A549 (cell line): ENCODE data around the gene STPG4. TPM values are rescaled to one million over a fixed set of nuclear protein-coding genes. Genes with fewer than 3 reads are reported as not detected.

Source experiments
- ATAC-seq, 2 experiments: fragments of 200-7000 bp in 1 of 2; fragments of >200 bp in 1 of 2; cut with Nextera tagmentation in 1 of 2; cut with Tn5 transposase in 1 of 2; 3 replicates each; pipeline versions ENCODE4 v1.8.0 to v1.9.1; 2018 to 2020; ENCODE audit warnings: mild to moderate bottlenecking in 1 of 2, moderate library complexity in 1 of 2
- CTCF ChIA-PET: fragments of 300-600 bp; sonication (Branson Sonifier 250); formaldehyde crosslinking; extraction: SDS; loops from one replicate; lab custom pipeline; 2021; ENCODE audit warnings: antibody characterized with exemption, inconsistent platforms; lab: Yijun Ruan, JAX
- POLR2A ChIA-PET: fragments of 350-600 bp; formaldehyde crosslinking; extraction: SDS; loops from one replicate; lab custom pipeline; 2021; ENCODE audit warnings: antibody characterized with exemption, inconsistent platforms; lab: Yijun Ruan, JAX
- DNase-seq, 2 experiments: peaks; one replicate each; pipeline versions ENCODE4 v3.0.0 to v3.0.0-alpha.2; 2011 to 2016; ENCODE audit warnings: low read depth in 1 of 2, low spot score in 1 of 2
- FAIRE-seq: peaks from 2 replicates; lab custom pipeline; 2011; peaks lifted over from hg19 to GRCh38; lab: Jason Lieb, UNC
- H3K27ac ChIP-seq, 2 experiments: fragments of >200 bp; sonication (Bioruptor Twin); formaldehyde crosslinking; 3 replicates each; pipeline ENCODE4 v1.5.1; 2016 to 2017
- H3K4me1 ChIP-seq: fragments of >200 bp; sonication (Bioruptor Twin); formaldehyde crosslinking; 3 replicates; pipeline ENCODE4 v1.6.1; 2016
- H3K4me2 ChIP-seq: fragments of >200 bp; sonication (Bioruptor Twin); formaldehyde crosslinking; 3 replicates; pipeline ENCODE4 v1.6.1; 2016
- H3K4me3 ChIP-seq: fragments of >200 bp; sonication (Bioruptor Twin); formaldehyde crosslinking; 3 replicates; pipeline ENCODE4 v1.5.1; 2016
- H3K9me3 ChIP-seq: fragments of >200 bp; sonication (Bioruptor Twin); formaldehyde crosslinking; 3 replicates; pipeline ENCODE4 v1.6.1; 2016
- ATOH8 ChIP-seq: fragments of 250-450 bp; sonication (Bioruptor Pico); IDR thresholded peaks from 2 replicates; pipeline ENCODE4 v1.5.0; 2020; ENCODE audit warnings: low read depth, mild to moderate bottlenecking, moderate library complexity
- CBX8 ChIP-seq: fragments of 200-600 bp; sonication (generic); IDR thresholded peaks from 2 replicates; pipeline ENCODE4 v1.6.1; 2016
- CHD2 ChIP-seq: fragments of 150-350 bp; IDR thresholded peaks from 2 replicates; pipeline ENCODE4 v1.6.1; 2014; ENCODE audit warnings: low read length; ENCODE audit not compliant: partially characterized antibody
- CHD4 ChIP-seq: fragments of 200-600 bp; sonication (generic); IDR thresholded peaks from 2 replicates; pipeline ENCODE4 v1.6.1; 2016; ENCODE audit warnings: antibody characterized with exemption, mild to moderate bottlenecking, borderline replicate concordance
- EP300 ChIP-seq, 2 experiments: fragments of >200 bp; sonication (Bioruptor Twin); formaldehyde crosslinking; IDR thresholded peaks; 2 replicates in 1 of 2; 3 replicates in 1 of 2; pipeline ENCODE4 v1.6.1; 2016 to 2017
- FOSB ChIP-seq: fragments of 250-450 bp; sonication (Bioruptor Pico); IDR thresholded peaks from 2 replicates; pipeline ENCODE4 v1.5.0; 2020; ENCODE audit warnings: mild to moderate bottlenecking, moderate library complexity
- FOXS1 ChIP-seq: fragments of 250-450 bp; sonication (Bioruptor Pico); IDR thresholded peaks from 2 replicates; pipeline ENCODE4 v1.5.0; 2020; ENCODE audit warnings: mild to moderate bottlenecking, moderate library complexity
- GATA3 ChIP-seq: IDR thresholded peaks from 2 replicates; pipeline ENCODE4 v1.6.1; 2012; ENCODE audit warnings: borderline replicate concordance
- HDAC2 ChIP-seq: fragments of 200-600 bp; sonication (generic); IDR thresholded peaks from 2 replicates; pipeline ENCODE4 v1.6.1; 2016
- HEYL ChIP-seq: fragments of 250-450 bp; sonication (Bioruptor Pico); IDR thresholded peaks from 2 replicates; pipeline ENCODE4 v1.8.0; 2021; ENCODE audit warnings: mild to moderate bottlenecking, moderate library complexity
- HOXB5 ChIP-seq: fragments of 250-450 bp; sonication (Bioruptor Pico); IDR thresholded peaks from 2 replicates; pipeline ENCODE4 v1.5.0; 2020; ENCODE audit warnings: mild to moderate bottlenecking, moderate library complexity
- JUNB ChIP-seq: fragments of >200 bp; sonication (Bioruptor Twin); formaldehyde crosslinking; IDR thresholded peaks from 2 replicates; pipeline ENCODE4 v1.6.1; 2016
- MAX ChIP-seq: IDR thresholded peaks from 2 replicates; pipeline ENCODE4 v1.6.1; 2012
- POLR2A ChIP-seq: IDR thresholded peaks from 2 replicates; pipeline ENCODE4 v1.6.1; 2012; ENCODE audit warnings: mild to moderate bottlenecking, low read length
- RARB ChIP-seq: fragments of 250-450 bp; sonication (Bioruptor Pico); IDR thresholded peaks from 2 replicates; pipeline ENCODE4 v1.8.0; 2021; ENCODE audit warnings: mild to moderate bottlenecking, moderate library complexity
- REST ChIP-seq: fragments of 200-600 bp; sonication (generic); IDR thresholded peaks from 2 replicates; pipeline ENCODE4 v1.6.1; 2016; ENCODE audit warnings: antibody characterized with exemption, mild to moderate bottlenecking, moderate library complexity
- RNF2 ChIP-seq: fragments of 200-600 bp; sonication (generic); IDR thresholded peaks from 2 replicates; pipeline ENCODE4 v1.6.1; 2016; ENCODE audit warnings: low read depth, mild to moderate bottlenecking, antibody characterized with exemption, moderate library complexity, borderline replicate concordance
- SMC3 ChIP-seq: fragments of >200 bp; sonication (Bioruptor Twin); formaldehyde crosslinking; IDR thresholded peaks from 3 replicates; pipeline ENCODE4 v1.6.1; 2018; ENCODE audit warnings: inconsistent platforms
- WGBS: methylation state at CpG from one replicate; pipeline ENCODE4 v1.1.6; 2017; ENCODE audit errors: missing lambda C conversion rate; 5-methylcytosine and 5-hydroxymethylcytosine counted together
- polyA plus RNA-seq, 4 experiments: library from polyadenylated mRNA; depleted of rRNA in 3 of 4; stranded (reverse); fragments of >200 nt; fragmentation: RNase III in 1 of 4; extraction: RNeasy Plus Mini Kit Qiagen cat#74134 plus additional on column Dnase treatment in 1 of 4; gene quantifications; 2 replicates in 3 of 4; 3 replicates in 1 of 4; pipeline ENCODE4 v1.2.3, GENCODE V29; 2011 to 2017
- TF ChIP-seq, protein P1 (sequence below): fragments of 150-350 bp; IDR thresholded peaks from 2 replicates; pipeline ENCODE4 v1.6.1; 2014; ENCODE audit warnings: low read depth, mild to moderate bottlenecking, low read length
- TF ChIP-seq, protein P2 (sequence below): IDR thresholded peaks from 2 replicates; pipeline ENCODE4 v1.6.1; 2012
- TF ChIP-seq, protein P3 (sequence below): fragments of >200 bp; sonication (Bioruptor Twin); formaldehyde crosslinking; IDR thresholded peaks from 2 replicates; pipeline ENCODE4 v1.6.1; 2016

The STPG4 gene
- polyA plus RNA-seq, 2 of the 4 experiments (the other 2 are of a cell fraction): 0.05 to 0.13 TPM

DNA sequence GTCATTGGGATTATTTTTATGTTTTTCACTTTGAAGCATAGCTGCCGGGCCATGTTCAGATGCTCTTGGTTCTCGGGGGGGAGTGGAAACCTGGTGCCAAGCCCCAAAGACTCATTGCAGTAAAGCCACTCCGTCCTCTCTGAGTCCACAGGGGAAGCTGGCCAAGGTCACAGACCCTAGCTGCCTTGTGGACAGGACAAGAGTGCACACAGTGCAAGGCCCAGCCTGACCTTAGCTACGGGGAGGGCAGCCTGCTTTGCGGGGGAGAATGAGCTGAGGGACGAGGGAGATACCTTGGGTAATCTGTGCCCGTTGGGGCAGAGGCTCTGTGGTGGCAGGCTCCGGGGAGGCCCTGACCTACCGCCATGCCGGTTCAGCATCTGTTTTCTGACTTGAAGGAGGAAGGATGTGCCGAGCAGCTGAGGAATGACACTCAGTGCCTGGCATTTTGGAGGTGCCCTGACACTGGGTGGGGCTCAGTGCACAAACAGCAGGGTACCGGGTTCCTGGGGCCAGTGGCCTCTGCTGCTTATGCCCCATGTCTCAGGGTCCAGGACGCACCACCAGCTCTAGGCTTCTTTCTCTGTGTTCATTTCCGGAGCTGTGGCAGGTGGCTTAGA, 87.2 kb downstream of the STPG4 start:
- no peak for DNase-seq
- 92% methylated on average over 12 of the region's 14 CpGs for WGBS
- no peak for TF ChIP-seq HOXB5 (CRISPR knock-in tag)
- no peak for TF ChIP-seq SMC3
- no peak for TF ChIP-seq HDAC2
- TF ChIP-seq CHD2: no peak
- TF ChIP-seq RARB (CRISPR knock-in tag): no peak
- TF ChIP-seq POLR2A: no peak
- no peak for TF ChIP-seq FOXS1 (CRISPR knock-in tag)
- TF ChIP-seq FOSB (CRISPR knock-in tag): no peak
- TF ChIP-seq HEYL (CRISPR knock-in tag): no peak
- TF ChIP-seq ATOH8 (CRISPR knock-in tag): no peak
- TF ChIP-seq CBX8: no peak
- TF ChIP-seq, protein P1, sequence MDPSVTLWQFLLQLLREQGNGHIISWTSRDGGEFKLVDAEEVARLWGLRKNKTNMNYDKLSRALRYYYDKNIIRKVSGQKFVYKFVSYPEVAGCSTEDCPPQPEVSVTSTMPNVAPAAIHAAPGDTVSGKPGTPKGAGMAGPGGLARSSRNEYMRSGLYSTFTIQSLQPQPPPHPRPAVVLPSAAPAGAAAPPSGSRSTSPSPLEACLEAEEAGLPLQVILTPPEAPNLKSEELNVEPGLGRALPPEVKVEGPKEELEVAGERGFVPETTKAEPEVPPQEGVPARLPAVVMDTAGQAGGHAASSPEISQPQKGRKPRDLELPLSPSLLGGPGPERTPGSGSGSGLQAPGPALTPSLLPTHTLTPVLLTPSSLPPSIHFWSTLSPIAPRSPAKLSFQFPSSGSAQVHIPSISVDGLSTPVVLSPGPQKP: no peak
- TF ChIP-seq, protein P2, sequence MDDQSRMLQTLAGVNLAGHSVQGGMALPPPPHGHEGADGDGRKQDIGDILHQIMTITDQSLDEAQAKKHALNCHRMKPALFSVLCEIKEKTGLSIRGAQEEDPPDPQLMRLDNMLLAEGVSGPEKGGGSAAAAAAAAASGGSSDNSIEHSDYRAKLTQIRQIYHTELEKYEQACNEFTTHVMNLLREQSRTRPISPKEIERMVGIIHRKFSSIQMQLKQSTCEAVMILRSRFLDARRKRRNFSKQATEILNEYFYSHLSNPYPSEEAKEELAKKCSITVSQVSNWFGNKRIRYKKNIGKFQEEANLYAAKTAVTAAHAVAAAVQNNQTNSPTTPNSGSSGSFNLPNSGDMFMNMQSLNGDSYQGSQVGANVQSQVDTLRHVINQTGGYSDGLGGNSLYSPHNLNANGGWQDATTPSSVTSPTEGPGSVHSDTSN: no peak
- TF ChIP-seq GATA3: no peak
- TF ChIP-seq, all 56 proteins: peak for 0
- CTCF ChIA-PET: interaction anchor here (0.6 to 3.3 kb wide), 6 partner anchors 8 to 255 kb away, joined by 3 to 13 read pairs (median 4); no protein-coding TSS in a partner anchor
- H3K4me2 ChIP-seq: no peak overlapping the region; the same call in 2 of the 3 replicates
- H3K9me3 ChIP-seq: no peaks in the 10 kb centered on the region
- no peak for ATAC-seq
- no peak overlapping the region for H3K4me3 ChIP-seq
- H3K27ac ChIP-seq: peak overlapping the region; percentile 85 to 90
- no peak for FAIRE-seq
- POLR2A ChIA-PET: interaction anchor here (0.6 to 1.2 kb wide), 2 partner anchors 204 to 251 kb away, joined by 3 to 5 read pairs; no protein-coding TSS in a partner anchor
- H3K4me1 ChIP-seq: peaks cover 85% of the 10 kb centered on the region

GRCh38 chr2:47065771-47066380, 89.2 kb downstream of the STPG4 start:
- POLR2A ChIA-PET: no interaction called here
- ATAC-seq: peak in 1 of 2 experiments; percentile 44; a peak in 3 of 6 replicates
- WGBS: 64% methylated on average over 4 of the region's 4 CpGs
- Histone ChIP-seq H3K4me3 (no peak overlapping the region), H3K9me3 (no peaks in the 10 kb centered on the region), H3K4me2 (peak overlapping the region; percentile 47), H3K4me1 (peaks cover 65% of the 10 kb centered on the region), H3K27ac (peak overlapping the region; percentile 56 to 90; a peak in 5 of 6 replicates)
- CTCF ChIA-PET: interaction anchor here (0.6 to 2.2 kb wide), 9 partner anchors 8 to 207 kb away, joined by 3 to 6 read pairs (median 4); no protein-coding TSS in a partner anchor
- no peak for FAIRE-seq
- no peak for DNase-seq
- TF ChIP-seq CHD4 (no peak), MAX (peak; percentile 21; the same call in 1 of the 2 replicates)

DNA sequence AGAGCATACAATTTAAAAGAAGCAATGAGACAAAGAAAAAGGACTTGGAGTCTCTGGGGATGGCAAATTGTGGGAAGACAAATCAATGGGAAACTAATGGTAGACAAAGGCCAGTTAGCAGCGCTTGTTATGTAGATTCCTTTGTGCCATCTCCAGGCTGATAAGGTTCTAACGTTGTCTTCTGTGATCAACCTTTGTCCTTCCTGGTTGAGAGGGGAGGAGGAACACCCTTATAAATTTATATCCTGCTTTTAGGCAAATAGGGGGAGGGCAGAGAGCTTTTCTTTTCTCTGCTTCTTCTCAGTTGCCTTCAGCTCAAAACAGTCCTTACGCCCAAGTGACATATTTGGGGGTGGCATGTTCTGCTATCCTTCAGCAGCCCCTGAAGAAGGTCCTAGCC, 89.8 kb downstream of the STPG4 start:
- no peaks in the 10 kb centered on the region for H3K9me3 ChIP-seq
- ATAC-seq: no peak
- peak overlapping the region; percentile 56 to 90; a peak in 5 of 6 replicates for H3K27ac ChIP-seq
- ChIA-PET CTCF (interaction anchor here (0.7 to 2.2 kb wide), 7 partner anchors 10 to 257 kb away, joined by 3 to 9 read pairs (median 4); no protein-coding TSS in a partner anchor), POLR2A (no interaction called here)
- 57% methylated on average over 3 of the region's 3 CpGs for WGBS
- FAIRE-seq: no peak
- no peak for DNase-seq
- TF ChIP-seq, protein P3, sequence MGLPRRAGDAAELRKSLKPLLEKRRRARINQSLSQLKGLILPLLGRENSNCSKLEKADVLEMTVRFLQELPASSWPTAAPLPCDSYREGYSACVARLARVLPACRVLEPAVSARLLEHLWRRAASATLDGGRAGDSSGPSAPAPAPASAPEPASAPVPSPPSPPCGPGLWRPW: no peak
- TF ChIP-seq JUNB (no peak), RNF2 (no peak), REST (no peak), EP300 (IDR thresholded peaks at IDR 0.05) (no peak)
- peaks cover 60% of the 10 kb centered on the region for H3K4me1 ChIP-seq
- H3K4me3 ChIP-seq: no peak overlapping the region
- peak overlapping the region; percentile 47 for H3K4me2 ChIP-seq
